Esophagus squamous epithelium (tissue), 5 donors: ENCODE data around the gene FAM228B. TPM values are rescaled to one million over a fixed set of nuclear protein-coding genes. Genes with fewer than 3 reads are reported as not detected.

Experiments used
- DNase-seq: peaks from one replicate; lab custom pipeline; 2025; lab: John Stamatoyannopoulos, UW
- H3K27ac ChIP-seq, 4 donors: fragments of 200-600 bp; sonication (generic); one replicate each; pipeline ENCODE4 v1.5.1; 2016 to 2019; ENCODE audit warnings: mild to moderate bottlenecking in 1 of 4
- H3K27me3 ChIP-seq, 4 donors: fragments of 200-600 bp; sonication (generic); 1 replicate in 3 of 4; 2 replicates in 1 of 4; pipeline versions ENCODE4 v1.5.1 to v1.6.0; 2017 to 2021; ENCODE audit warnings: antibody characterized with exemption in 1 of 4
- H3K36me3 ChIP-seq, 3 donors: fragments of 200-600 bp; sonication (generic); one replicate each; pipeline ENCODE4 v1.5.1; 2016 to 2019
- H3K4me1 ChIP-seq, 3 donors: fragments of 200-600 bp; sonication (generic); one replicate each; pipeline ENCODE4 v1.5.1; 2017 to 2019
- H3K4me3 ChIP-seq, 4 donors: fragments of 200-600 bp; sonication (generic); 1 replicate in 3 of 4; 2 replicates in 1 of 4; pipeline ENCODE4 v1.5.1; 2016 to 2019; ENCODE audit warnings: mild to moderate bottlenecking in 2 of 4, moderate library complexity in 1 of 4
- H3K9me3 ChIP-seq, 3 donors: fragments of 200-600 bp; sonication (generic); one replicate each; pipeline ENCODE4 v1.5.1; 2016 to 2019
- POLR2A ChIP-seq, 4 donors: fragments of 450-650 bp; IDR thresholded peaks; one replicate each; pipeline ENCODE4 v1.6.1; 2017; ENCODE audit warnings: antibody characterized with exemption in 4 of 4, mild to moderate bottlenecking in 4 of 4, moderate library complexity in 3 of 4
- WGBS, 2 donors: methylation state at CpG; one replicate each; pipeline ENCODE4 v1.1.5; 2018; 5-methylcytosine and 5-hydroxymethylcytosine counted together
- intact Hi-C: fragments of 100-400 bp; cut with DNase I; formaldehyde crosslinking; loops from one replicate; pipeline ENCODE4 v1.15.0; 2022
- total RNA-seq, 4 donors: library from RNA; depleted of rRNA; stranded (reverse); fragments of >200 nt; gene quantifications; one replicate each; pipeline ENCODE4 v1.1.0, GENCODE V29; 2016
- TF ChIP-seq, protein P1 (sequence below), 6 experiments: fragments of 450-650 bp in 4 of 6; fragments of 200-600 bp in 2 of 6; sonication (generic) in 2 of 6; IDR thresholded peaks; one replicate each; pipeline ENCODE4 v1.5.1; 2016 to 2019; ENCODE audit warnings: antibody characterized with exemption in 6 of 6, mild to moderate bottlenecking in 4 of 6, moderate library complexity in 4 of 6
- donor health status: DM: yes; HTN: yes; CAD: no.

Gene FAM228B
- total RNA-seq, 4 donors from 2014 or later: 0.87 to 16.4 (median 8.4) TPM

DNA sequence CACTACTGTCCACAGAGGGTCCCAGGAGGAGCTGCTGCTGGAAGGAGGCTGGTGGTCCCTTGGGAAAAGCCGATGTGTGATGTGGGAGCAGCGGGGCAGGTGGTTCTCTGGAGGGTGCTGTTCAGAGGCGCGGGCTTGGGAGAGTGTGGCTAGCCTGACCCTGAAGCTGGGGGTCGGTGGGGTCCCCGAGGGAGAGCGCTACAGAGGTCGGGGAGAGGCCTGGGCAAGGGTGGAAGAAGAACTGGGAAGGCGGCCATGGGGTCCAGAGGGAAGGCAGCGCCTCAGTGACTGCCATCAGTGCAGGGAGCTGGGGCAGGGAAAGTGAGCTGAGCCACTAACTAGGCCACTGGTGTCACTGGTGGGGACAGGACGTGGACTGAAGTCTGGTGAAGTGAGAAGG, 84.1 kb downstream of the FAM228B start:
- Histone ChIP-seq H3K27me3 (no peaks in the 10 kb centered on the region), H3K27ac (no peak overlapping the region), H3K4me3 (no peak overlapping the region), H3K36me3 (peaks cover 23 to 100% (median 32%) of the 10 kb centered on the region in 3 donors), H3K4me1 (no peaks in the 10 kb centered on the region), H3K9me3 (no peaks in the 10 kb centered on the region)
- intact Hi-C loops: no loop called here
- TF ChIP-seq, protein P1, sequence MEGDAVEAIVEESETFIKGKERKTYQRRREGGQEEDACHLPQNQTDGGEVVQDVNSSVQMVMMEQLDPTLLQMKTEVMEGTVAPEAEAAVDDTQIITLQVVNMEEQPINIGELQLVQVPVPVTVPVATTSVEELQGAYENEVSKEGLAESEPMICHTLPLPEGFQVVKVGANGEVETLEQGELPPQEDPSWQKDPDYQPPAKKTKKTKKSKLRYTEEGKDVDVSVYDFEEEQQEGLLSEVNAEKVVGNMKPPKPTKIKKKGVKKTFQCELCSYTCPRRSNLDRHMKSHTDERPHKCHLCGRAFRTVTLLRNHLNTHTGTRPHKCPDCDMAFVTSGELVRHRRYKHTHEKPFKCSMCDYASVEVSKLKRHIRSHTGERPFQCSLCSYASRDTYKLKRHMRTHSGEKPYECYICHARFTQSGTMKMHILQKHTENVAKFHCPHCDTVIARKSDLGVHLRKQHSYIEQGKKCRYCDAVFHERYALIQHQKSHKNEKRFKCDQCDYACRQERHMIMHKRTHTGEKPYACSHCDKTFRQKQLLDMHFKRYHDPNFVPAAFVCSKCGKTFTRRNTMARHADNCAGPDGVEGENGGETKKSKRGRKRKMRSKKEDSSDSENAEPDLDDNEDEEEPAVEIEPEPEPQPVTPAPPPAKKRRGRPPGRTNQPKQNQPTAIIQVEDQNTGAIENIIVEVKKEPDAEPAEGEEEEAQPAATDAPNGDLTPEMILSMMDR (IDR thresholded peaks at IDR 0.05): no peak
- no peak for TF ChIP-seq POLR2A (IDR thresholded peaks at IDR 0.05)
- no peak for DNase-seq
- WGBS, 2 donors: 84 to 87% methylated on average over 9 to 11 of the region's 11 CpGs

DNA sequence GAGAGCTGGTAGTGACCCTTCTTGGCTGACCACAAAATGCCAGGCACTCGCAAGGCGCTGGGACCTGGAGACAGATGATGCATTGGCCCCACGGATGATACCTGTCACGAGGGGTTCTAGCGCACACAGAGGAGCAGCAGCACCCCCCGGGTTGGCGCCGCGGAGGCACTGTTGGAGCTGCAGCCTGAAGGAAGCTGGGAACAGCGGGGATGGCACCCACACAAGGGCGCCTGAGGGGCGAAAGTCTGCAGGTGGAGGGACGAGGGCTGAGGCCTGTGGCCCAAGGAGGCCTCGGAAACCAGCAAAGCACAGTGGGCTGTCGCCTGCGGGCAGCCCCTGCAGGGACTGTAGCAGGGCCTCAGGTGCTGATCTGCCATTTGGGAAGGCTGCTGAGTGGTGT, 85.2 kb downstream of the FAM228B start:
- TF ChIP-seq, protein P1 (IDR thresholded peaks at IDR 0.05): no peak
- no peak for TF ChIP-seq POLR2A (IDR thresholded peaks at IDR 0.05)
- WGBS, 2 donors: 94% methylated on average over 6 of the region's 16 CpGs; no CpG with 5 or more reads in 1 of the 2 donors
- Histone ChIP-seq H3K27me3 (no peaks in the 10 kb centered on the region), H3K27ac (no peak overlapping the region), H3K9me3 (no peaks in the 10 kb centered on the region), H3K4me3 (no peak overlapping the region), H3K36me3 (peaks cover 25 to 100% (median 32%) of the 10 kb centered on the region in 3 donors), H3K4me1 (no peaks in the 10 kb centered on the region)
- no peak for DNase-seq
- intact Hi-C loops: no loop called here

DNA sequence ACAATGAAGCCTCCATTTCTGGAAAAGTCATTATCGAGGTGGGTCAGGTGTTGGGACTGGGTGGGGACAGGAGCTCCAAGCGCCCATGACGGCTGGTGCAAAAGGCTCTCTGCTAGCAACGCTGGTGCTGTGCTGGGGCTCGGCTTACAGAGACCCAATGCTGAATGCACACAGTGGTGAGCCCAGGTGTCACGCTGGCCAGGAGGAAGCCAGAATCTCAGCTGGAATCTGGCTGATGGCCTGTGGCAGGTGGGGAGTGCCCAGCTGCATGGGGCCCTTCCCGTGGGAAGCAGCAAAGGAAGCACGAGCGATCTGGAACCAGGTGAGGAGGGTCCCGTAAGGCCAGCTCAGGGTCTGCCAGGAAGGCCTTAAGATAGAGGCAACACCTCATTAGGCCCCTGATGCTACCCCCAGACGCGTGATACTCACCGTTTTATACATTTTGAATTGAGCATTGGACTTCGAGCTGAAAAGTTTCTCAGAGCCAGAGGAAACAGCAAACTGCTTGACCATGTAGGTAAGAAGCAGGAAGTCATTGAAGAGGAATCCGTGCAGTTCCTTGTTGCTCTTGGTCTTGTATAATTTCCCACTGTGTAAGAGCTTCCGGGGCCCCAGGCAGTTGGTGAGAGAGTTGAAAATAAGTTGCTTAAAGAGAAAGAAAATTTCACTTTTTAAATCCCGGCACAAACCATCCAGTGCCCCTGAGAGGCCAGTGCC, 86.3 kb downstream of the FAM228B start:
- no peaks in the 10 kb centered on the region for H3K4me1 ChIP-seq
- peaks cover 25 to 100% (median 25%) of the 10 kb centered on the region in 3 donors for H3K36me3 ChIP-seq
- intact Hi-C loops: no loop called here
- H3K4me3 ChIP-seq: no peak overlapping the region
- H3K27ac ChIP-seq: no peak overlapping the region
- no peaks in the 10 kb centered on the region for H3K9me3 ChIP-seq
- WGBS, 2 donors: 76 to 79% methylated on average over 10 of the region's 17 CpGs
- DNase-seq: no peak
- no peak for TF ChIP-seq POLR2A (IDR thresholded peaks at IDR 0.05)
- TF ChIP-seq, protein P1 (IDR thresholded peaks at IDR 0.05): no peak
- H3K27me3 ChIP-seq: no peaks in the 10 kb centered on the region

DNA sequence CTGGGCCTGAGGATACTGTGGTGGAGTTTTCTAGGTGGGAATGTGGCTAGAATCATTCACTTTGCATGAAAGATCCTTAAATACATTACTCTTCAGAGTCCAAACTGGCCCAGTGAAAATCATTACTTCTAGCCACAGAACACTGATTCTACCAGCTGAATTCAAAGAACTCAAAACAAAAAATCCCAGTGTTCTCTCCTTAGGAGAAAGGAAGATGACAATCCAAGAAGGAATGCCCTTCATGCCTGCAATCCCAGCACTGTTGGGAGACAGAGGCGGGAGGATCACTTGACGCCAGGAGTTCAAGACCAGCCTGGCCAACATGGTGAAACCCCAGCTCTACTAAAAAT, 86.8 kb downstream of the FAM228B start:
- no peak overlapping the region for H3K27ac ChIP-seq
- TF ChIP-seq, protein P1 (IDR thresholded peaks at IDR 0.05): no peak
- TF ChIP-seq POLR2A (IDR thresholded peaks at IDR 0.05): no peak
- H3K4me1 ChIP-seq: no peaks in the 10 kb centered on the region
- H3K4me3 ChIP-seq: no peak overlapping the region
- intact Hi-C loops: no loop called here
- peaks cover 21 to 99% (median 24%) of the 10 kb centered on the region in 3 donors for H3K36me3 ChIP-seq
- no peak for DNase-seq
- no peaks in the 10 kb centered on the region for H3K9me3 ChIP-seq
- H3K27me3 ChIP-seq: no peaks in the 10 kb centered on the region
- 94 to 100% methylated on average over 2 of the region's 2 CpGs for WGBS, 2 donors

DNA sequence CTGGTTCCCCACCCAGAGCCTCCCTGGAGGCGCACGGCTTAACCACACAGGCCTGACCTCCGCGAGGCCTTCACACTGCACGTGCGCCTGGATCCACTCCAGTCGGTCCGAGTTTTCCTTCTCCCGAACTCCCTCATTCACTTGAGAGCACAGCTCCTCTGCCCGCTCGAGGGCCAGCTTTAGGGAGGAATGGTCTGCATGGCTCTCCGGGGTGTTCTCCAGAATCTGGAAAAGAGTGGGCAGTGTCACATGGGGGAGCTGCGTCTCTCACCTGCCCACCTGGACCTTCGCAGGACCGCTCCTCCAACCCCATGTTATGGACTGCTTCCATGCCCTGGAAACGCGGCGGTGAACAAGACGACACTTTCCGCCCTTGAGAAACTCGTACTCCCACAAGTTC, 87.5 kb downstream of the FAM228B start:
- intact Hi-C loops: no loop called here
- Histone ChIP-seq H3K4me3 (no peak overlapping the region), H3K27me3 (no peaks in the 10 kb centered on the region), H3K9me3 (no peaks in the 10 kb centered on the region), H3K4me1 (no peaks in the 10 kb centered on the region), H3K27ac (no peak overlapping the region), H3K36me3 (peaks cover 16 to 99% (median 25%) of the 10 kb centered on the region in 3 donors)
- 89 to 95% methylated on average over 5 to 13 of the region's 21 CpGs for WGBS, 2 donors
- no peak for TF ChIP-seq POLR2A (IDR thresholded peaks at IDR 0.05)
- TF ChIP-seq, protein P1 (IDR thresholded peaks at IDR 0.05): no peak
- no peak for DNase-seq
